OCI-M1 (cell line): ENCODE data around the gene PROM1.

Source experiments
- DNase-seq: peaks from one replicate; lab custom pipeline; 2025; lab: John Stamatoyannopoulos, UW

PROM1 gene

GRCh38 chr4:15983610-15984009 is 100.2 kb downstream of the PROM1 start:
- no peak for DNase-seq

GRCh38 chr4:15982842-15983524 is 100.8 kb downstream of the PROM1 start:
- DNase-seq: no peak

GRCh38 chr4:15976456-15977447 is 107.1 kb downstream of the PROM1 start:
- DNase-seq: no peak

GRCh38 chr4:15971068-15971801 is 112.6 kb downstream of the PROM1 start:
- DNase-seq: no peak

GRCh38 chr4:15968551-15969300 is 115.1 kb downstream of the PROM1 start:
- DNase-seq: no peak

- no peak for DNase-seq
Measured at GRCh38 chr4:15965325-15965724, 118.5 kb downstream of the PROM1 start.

GRCh38 chr4:15964159-15964558 is 119.7 kb downstream of the PROM1 start:
- DNase-seq: no peak

- DNase-seq: no peak
Measured at GRCh38 chr4:15963576-15963975, 120.2 kb downstream of the PROM1 start.

GRCh38 chr4:15963001-15963451 is 120.8 kb downstream of the PROM1 start, which contains the start of gene FGFBP2:
FGFBP2 (minus strand) TSS chr4:15963175; CDS start chr4:15963129, 46 bp downstream.
- peak; percentile 13 for DNase-seq

- DNase-seq: no peak
Measured at GRCh38 chr4:15961781-15962510, 121.9 kb downstream of the PROM1 start.

GRCh38 chr4:15958562-15958961 is 125.3 kb downstream of the PROM1 start:
- DNase-seq: no peak

- peak; percentile 78 for DNase-seq
Measured at GRCh38 chr4:15956179-15956850, 127.5 kb downstream of the PROM1 start.

- no peak for DNase-seq
Measured at GRCh38 chr4:15955670-15956069, 128.2 kb downstream of the PROM1 start.

- DNase-seq: no peak
Measured at GRCh38 chr4:15953625-15954024, 130.2 kb downstream of the PROM1 start.

GRCh38 chr4:15951781-15952180 is 132.0 kb downstream of the PROM1 start:
- DNase-seq: no peak

GRCh38 chr4:15948826-15949225 is 135.0 kb downstream of the PROM1 start:
- no peak for DNase-seq

- no peak for DNase-seq
Measured at GRCh38 chr4:15947684-15948083, 136.1 kb downstream of the PROM1 start.

GRCh38 chr4:15945516-15945915 is 138.3 kb downstream of the PROM1 start:
- no peak for DNase-seq

GRCh38 chr4:15944895-15945294 is 138.9 kb downstream of the PROM1 start:
- no peak for DNase-seq

GRCh38 chr4:15942283-15942682 is 141.5 kb downstream of the PROM1 start:
- DNase-seq: no peak
